ENCODE results near the gene TMEM201.

TMEM201 gene

GRCh38 chr1:9630331-9631111 lies 41.8 kb downstream of the TMEM201 start:
- TF ChIP-seq CTCF (IDR thresholded peaks at IDR 0.05; ENCODE audit: low read depth, low read length, missing control alignments): no peak
- no peak for DNase-seq (ENCODE audit: extremely low read depth, low read depth)
- no peak overlapping the region for H3K4me3 ChIP-seq (replicated peaks; ENCODE audit: low read depth, low read length)

- H3K4me3 ChIP-seq (replicated peaks; ENCODE audit: low read depth, low read length): no peak overlapping the region
- TF ChIP-seq CTCF (IDR thresholded peaks at IDR 0.05; ENCODE audit: low read depth, low read length, missing control alignments): no peak
- DNase-seq (ENCODE audit: extremely low read depth, low read depth): no peak
Measured at GRCh38 chr1:9631613-9632012, 42.9 kb downstream of the TMEM201 start.

- H3K4me3 ChIP-seq (replicated peaks; ENCODE audit: low read depth, low read length): no peak overlapping the region
- no peak for DNase-seq (ENCODE audit: extremely low read depth, low read depth)
- no peak for TF ChIP-seq CTCF (IDR thresholded peaks at IDR 0.05; ENCODE audit: low read depth, low read length, missing control alignments)
Measured at GRCh38 chr1:9633493-9633892, 44.8 kb downstream of the TMEM201 start.

- TF ChIP-seq CTCF (IDR thresholded peaks at IDR 0.05; ENCODE audit: low read depth, low read length, missing control alignments): no peak
- no peak overlapping the region for H3K4me3 ChIP-seq (replicated peaks; ENCODE audit: low read depth, low read length)
- no peak for DNase-seq (ENCODE audit: extremely low read depth, low read depth)
Measured at GRCh38 chr1:9634582-9634981, 45.9 kb downstream of the TMEM201 start.

- no peak for DNase-seq (ENCODE audit: extremely low read depth, low read depth)
- no peak for TF ChIP-seq CTCF (IDR thresholded peaks at IDR 0.05; ENCODE audit: low read depth, low read length, missing control alignments)
- no peak overlapping the region for H3K4me3 ChIP-seq (replicated peaks; ENCODE audit: low read depth, low read length)
Measured at GRCh38 chr1:9639227-9639626, 50.5 kb downstream of the TMEM201 start.

GRCh38 chr1:9643351-9644256 lies 54.9 kb downstream of the TMEM201 start:
- no peak for DNase-seq (ENCODE audit: extremely low read depth, low read depth)
- no peak for TF ChIP-seq CTCF (IDR thresholded peaks at IDR 0.05; ENCODE audit: low read depth, low read length, missing control alignments)
- no peak overlapping the region for H3K4me3 ChIP-seq (replicated peaks; ENCODE audit: low read depth, low read length)

Data from HFF-Myc (cell line).